ENCODE measurements around the gene SLC15A1. TPM values are rescaled to one million over a fixed set of nuclear protein-coding genes. Genes with fewer than 3 reads are reported as not detected.

Gene SLC15A1
- total and polyA plus RNA-seq, 11 donors, result not detected

DNA sequence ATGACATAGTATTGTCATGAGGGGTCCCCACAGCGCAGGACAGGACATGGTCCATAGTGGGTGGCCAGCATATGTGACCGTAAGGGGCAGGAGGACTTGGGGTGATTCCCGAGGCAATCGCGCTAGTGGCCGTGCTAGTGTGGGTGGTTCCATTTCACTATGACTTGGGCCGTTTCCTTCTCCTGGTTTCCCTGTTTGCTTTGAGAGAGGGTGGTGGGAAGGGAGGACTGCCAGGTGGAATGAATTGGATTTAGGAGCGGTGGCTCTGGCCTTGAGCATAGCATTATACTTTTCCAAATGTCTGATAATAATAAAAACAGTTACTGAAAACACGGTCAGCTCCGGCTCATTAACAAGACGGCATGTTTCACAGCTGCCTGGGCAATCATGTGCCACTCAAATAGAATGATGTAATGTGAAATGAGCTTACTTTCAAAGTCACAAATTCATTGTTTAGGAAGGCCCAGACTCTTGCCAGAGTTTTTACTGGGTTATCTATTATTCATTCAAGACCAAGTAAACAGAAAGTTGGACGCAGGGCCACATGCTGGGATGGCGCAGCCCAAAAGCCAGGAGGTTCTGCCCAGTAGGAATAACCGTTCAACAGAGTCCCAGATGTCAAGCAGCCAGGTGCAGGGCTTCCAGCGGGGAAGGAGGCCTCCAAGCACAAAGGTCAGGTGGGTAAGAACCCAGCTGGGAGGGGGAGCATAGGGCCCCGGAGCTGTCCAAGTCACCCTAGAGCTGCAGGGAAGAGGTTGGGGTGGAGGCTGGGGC, 19.6 kb upstream of the SLC15A1 start:
- WGBS, 4 donors, result 87 to 94% (median 90%) methylated on average over 16 of the region's 16 CpGs
- no peak overlapping the region for H3K4me3 ChIP-seq

DNA sequence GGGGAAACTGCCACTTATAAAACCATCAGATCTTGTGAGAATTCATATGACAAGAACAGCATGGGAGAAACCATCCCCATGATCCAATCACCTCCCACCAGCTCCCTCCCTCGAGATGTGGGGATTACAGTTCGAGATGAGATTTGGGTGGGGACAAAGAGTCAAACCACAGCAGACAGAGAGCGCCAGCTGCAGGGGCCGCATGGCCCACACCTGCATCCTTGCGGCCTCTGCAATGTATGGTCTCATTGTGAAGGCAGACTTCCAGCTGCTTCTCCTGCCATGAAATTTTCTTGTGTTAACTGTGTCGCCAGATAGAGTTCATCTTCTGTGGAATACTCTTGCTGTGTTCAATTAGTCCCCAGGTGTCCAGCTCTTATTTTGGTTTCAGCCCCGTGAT, 17.3 kb upstream of the SLC15A1 start:
- H3K36me3 ChIP-seq, result no peaks in the 10 kb centered on the region
- no peak for ATAC-seq
- H3K4me3 ChIP-seq, result no peak overlapping the region
- no peaks in the 10 kb centered on the region for H3K9me3 ChIP-seq
- no peak overlapping the region for H3K27ac ChIP-seq
- intact Hi-C loops (cut with DNase I), result no loop called here
- 41 to 86% (median 82%) methylated on average over 7 of the region's 7 CpGs for WGBS, 4 donors
- TF ChIP-seq, protein P1, sequence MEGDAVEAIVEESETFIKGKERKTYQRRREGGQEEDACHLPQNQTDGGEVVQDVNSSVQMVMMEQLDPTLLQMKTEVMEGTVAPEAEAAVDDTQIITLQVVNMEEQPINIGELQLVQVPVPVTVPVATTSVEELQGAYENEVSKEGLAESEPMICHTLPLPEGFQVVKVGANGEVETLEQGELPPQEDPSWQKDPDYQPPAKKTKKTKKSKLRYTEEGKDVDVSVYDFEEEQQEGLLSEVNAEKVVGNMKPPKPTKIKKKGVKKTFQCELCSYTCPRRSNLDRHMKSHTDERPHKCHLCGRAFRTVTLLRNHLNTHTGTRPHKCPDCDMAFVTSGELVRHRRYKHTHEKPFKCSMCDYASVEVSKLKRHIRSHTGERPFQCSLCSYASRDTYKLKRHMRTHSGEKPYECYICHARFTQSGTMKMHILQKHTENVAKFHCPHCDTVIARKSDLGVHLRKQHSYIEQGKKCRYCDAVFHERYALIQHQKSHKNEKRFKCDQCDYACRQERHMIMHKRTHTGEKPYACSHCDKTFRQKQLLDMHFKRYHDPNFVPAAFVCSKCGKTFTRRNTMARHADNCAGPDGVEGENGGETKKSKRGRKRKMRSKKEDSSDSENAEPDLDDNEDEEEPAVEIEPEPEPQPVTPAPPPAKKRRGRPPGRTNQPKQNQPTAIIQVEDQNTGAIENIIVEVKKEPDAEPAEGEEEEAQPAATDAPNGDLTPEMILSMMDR (IDR thresholded peaks at IDR 0.05), result no peak
- no peak for TF ChIP-seq POLR2A (IDR thresholded peaks at IDR 0.05)
- DNase-seq, result no peak
- no peaks in the 10 kb centered on the region for H3K4me1 ChIP-seq
- H3K27me3 ChIP-seq, result no peaks in the 10 kb centered on the region

More for the DNA sequence above, 19.6 kb upstream of the SLC15A1 start:
- no peaks in the 10 kb centered on the region for H3K36me3 ChIP-seq
- H3K9me3 ChIP-seq, result no peaks in the 10 kb centered on the region
- intact Hi-C loops (cut with DNase I), result no loop called here
- ATAC-seq, result no peak
- TF ChIP-seq, protein P1 (IDR thresholded peaks at IDR 0.05), result no peak
- no peak for TF ChIP-seq POLR2A (IDR thresholded peaks at IDR 0.05)
- DNase-seq, result no peak
- no peaks in the 10 kb centered on the region for H3K4me1 ChIP-seq
- no peaks in the 10 kb centered on the region for H3K27me3 ChIP-seq
- no peak overlapping the region for H3K27ac ChIP-seq

DNA sequence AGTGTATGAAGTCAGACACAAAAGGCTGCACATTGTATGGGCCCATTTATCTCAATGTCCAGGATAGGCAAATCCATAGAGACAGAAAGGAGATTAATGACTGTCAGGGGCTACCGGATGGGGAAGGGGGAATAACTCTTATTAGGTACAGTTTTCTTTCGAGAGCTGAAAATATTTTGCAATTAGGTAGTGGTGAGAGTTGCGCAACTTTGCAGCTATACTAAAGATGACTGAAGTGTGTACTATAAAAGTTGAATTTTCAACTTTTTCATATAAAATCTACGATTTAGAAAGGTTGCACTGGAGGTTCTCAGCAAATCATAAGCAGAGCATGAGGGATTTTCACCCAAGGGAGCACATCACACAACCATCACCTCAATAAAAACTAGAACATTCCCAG, 16.1 kb upstream of the SLC15A1 start:
- no peak for TF ChIP-seq POLR2A (IDR thresholded peaks at IDR 0.05)
- TF ChIP-seq, protein P1 (IDR thresholded peaks at IDR 0.05), result no peak
- ATAC-seq (no peak), DNase-seq (no peak)
- intact Hi-C loops (cut with DNase I), result no loop called here
- no peak overlapping the region for H3K4me3 ChIP-seq
- H3K36me3 ChIP-seq, result no peaks in the 10 kb centered on the region
- H3K4me1 ChIP-seq, result no peaks in the 10 kb centered on the region
- no peak overlapping the region for H3K27ac ChIP-seq
- WGBS, 4 donors, result 75 to 81% (median 80%) methylated on average over 4 of the region's 4 CpGs
- no peaks in the 10 kb centered on the region for H3K27me3 ChIP-seq
- H3K9me3 ChIP-seq, result no peaks in the 10 kb centered on the region

DNA sequence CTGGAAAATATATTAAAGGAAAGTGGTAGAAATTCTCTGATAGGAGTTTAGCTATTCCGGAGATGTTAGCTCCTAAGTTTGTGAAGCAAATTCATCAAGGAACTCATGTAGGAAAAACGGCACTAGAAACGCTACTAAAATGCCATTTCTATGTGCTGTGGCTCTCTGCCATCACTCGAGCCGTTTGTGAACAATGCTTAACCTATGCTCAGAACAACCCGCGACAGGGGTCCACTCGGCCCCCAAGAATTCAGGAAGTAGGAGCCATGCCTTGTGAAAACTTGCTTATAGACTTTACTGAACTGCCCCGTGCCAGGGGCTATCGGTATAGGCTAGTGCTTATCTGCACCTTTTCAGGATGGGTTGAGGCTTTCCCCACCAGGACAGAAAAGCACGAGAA, 14.2 kb upstream of the SLC15A1 start:
- ATAC-seq, result no peak

More for the DNA sequence above, 14.2 kb upstream of the SLC15A1 start:
- Histone ChIP-seq H3K4me1 (no peaks in the 10 kb centered on the region), H3K4me3 (no peak overlapping the region), H3K27me3 (no peaks in the 10 kb centered on the region), H3K27ac (no peak overlapping the region), H3K9me3 (no peaks in the 10 kb centered on the region), H3K36me3 (no peaks in the 10 kb centered on the region)
- TF ChIP-seq, protein P1 (IDR thresholded peaks at IDR 0.05), result no peak
- no peak for TF ChIP-seq POLR2A (IDR thresholded peaks at IDR 0.05)
- 72 to 82% (median 80%) methylated on average over 11 of the region's 11 CpGs for WGBS, 4 donors
- intact Hi-C loops (cut with DNase I), result no loop called here
- no peak for DNase-seq

Data from heart left ventricle (tissue), 16 donors.